NCI-H1105 (cell line): ENCODE measurements around the gene RPSA.
A peak's percentile ranks its signal among the peaks of the same experiment; 100 is the strongest.
"Not testable (repeated sequence)": the region's sequence is repeated elsewhere in the genome, so short reads cannot be mapped to it uniquely, and the experiment has no call there.

ENCODE experiments used
- DNase-seq: peaks from one replicate; lab custom pipeline; 2025; lab: John Stamatoyannopoulos, UW

The RPSA gene

DNA sequence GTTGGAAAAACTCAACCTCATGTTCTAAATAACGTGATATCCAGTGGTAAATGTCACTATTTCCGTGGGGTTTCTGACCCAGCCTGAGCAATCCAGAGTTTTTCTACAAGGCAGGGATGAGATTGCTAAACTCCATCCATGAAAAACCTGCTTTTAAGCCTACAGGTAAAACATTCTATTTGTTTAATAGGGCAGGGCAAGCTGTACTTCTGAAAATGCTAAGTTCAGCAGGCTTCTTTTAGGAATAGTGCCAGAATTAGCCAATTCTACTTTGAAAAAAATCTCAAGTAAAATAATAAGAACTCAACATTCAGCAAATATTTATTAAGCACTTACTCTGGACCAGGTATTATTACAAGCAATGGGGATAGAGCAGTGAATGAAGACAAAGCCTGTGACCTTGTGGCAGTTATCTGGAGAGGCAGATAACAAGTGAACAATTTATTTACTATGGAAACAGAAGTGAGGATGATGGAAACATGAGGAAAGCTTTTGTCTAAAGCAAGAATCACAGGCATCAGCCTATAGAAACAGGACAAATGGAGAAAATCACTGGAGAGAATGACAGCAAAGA is 13.3 kb downstream of the RPSA start:
- DNase-seq, result no peak

DNA sequence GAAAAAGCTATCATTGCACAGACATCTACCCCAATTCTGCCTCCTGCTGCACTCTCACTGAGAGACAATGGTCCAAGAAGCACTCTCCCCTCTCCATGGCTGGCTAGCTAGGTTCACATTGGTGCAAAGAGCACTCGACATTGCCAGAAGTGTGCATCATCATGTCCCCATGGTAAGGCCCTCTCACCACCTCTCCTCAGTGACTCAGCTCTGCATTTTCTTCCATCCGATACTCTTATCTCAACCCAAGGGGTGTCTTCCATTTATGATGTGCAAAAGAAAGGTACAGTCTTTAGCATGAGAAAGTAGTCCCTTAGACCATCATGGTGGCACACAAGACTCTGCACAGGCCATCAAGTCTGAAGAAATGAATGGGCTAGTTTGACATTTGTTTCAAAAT is 14.0 kb downstream of the RPSA start:
- no peak for DNase-seq

DNA sequence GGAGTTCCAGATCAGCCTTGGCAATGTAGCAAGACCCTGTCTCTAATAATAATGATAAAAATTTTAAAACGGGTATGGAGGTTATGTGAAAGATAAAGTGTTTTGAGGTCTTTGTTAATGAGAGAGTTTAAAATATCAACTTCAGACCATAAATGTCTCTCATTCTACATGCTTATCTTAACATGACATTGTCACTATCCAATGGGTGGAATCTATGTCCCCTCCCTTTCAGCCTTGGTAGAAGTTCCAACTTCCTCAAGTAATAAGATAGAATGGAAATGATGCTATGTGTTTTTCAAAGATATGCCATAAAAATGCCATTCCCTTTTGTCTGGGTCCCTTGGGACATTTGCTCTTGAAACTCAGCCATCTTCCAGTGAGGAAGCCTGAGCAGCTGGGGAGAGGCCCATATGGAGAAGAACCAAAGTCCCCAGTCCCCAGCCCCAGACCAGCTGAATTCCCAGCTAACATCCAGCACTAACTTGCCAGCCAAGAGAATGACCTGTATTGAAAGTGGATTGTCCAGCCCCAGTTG is 17.0 kb downstream of the RPSA start:
- no peak for DNase-seq

DNA sequence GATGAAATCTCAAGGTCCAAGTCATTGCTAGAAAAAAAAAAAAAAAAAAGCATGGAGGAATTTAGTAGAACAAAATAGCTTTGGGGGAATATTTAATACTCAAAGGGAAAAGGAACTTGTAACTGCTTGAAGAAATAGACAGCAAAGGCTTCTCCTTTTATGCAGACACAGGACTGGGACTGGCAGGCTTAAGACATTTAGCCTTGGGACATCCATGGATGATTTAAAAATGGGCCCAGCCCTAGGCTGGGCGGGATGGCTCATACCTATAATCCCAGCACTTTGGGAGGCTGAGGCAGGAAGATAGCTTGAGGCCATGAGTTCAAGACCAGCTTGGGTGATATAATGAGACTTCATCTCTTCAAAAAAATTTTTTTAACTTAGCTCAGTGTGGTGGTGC is 19.8 kb downstream of the RPSA start:
- DNase-seq, result no peak

DNA sequence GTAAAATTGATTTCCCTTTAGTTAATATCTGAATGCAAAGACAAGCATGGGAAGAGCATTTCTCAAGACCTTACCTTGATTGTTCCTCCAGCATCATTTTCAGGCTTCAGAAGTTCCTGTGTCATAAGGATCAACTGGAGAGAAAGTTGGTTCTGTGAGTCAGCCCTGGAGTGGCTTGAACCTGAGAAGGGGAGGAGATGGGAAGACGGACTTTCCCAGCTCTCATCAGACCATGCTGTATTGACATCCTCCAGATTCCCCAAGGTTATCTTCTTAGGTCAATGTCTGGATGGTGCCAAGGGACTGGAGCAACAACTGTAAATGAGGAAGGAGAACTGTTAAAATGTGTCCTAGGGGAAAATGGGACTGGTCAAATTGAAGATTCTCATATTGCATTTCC is 21.0 kb downstream of the RPSA start:
- DNase-seq, result no peak

DNA sequence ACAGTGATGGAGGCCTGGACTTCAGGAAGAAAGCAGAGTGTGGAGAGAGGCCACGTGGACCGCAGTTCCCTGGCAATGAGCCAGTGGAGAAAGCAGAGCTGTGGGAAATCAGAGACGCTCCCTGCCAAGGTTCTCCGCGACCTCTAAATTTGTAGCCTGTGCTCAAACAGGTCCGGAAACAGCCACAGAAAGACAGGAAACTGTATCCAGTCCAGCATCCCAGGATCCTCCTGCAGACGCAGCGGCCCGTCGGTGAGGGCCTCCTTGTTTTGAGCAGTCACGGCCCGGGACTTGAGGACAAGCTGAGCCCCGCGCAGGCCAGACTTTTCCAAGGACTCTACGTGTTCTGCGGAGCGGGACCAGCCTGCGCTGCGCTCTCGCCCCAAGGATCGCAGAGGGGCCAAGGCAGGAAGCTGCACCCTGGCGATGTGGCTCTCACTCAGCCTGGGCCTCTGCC is 22.3 kb downstream of the RPSA start:
- no peak for DNase-seq

DNA sequence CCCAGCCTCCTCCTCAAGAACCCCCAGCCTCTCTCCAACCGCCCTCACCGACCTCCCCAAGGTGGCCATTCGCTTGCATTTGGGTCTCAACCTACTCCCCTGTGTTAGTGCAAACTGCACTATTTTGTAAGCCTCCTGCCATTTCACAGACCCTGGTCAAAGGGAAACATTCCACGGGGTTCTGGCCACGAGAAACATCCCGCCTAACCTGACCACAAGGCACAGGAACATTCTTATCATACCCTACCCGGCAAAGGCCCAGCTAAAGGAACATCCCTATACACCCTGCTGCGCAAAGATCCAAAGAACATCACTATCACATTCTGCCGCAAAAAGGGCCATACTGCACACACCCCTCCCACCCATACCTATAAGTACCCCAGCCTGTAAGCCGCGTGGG is 22.9 kb downstream of the RPSA start:
- no peak for DNase-seq

DNA sequence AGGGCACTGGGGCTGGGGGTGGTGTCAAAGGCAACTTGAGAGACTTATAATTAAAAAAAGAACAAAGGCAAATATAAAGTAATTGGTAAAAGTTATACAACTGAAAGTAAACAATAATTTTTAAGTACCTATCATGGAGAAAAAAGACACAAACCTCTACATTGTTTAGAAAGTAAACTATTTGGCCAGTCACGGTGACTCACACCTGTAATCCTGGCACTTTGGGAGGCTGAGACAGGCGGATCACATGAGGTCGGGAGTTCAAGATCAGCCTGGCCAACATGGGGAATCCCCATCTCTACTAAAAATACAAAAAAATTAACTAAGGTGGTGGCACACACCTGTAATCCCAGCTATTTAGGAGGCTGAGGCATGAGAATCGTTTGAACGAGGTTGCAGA is 25.8 kb downstream of the RPSA start:
- no peak for DNase-seq

DNA sequence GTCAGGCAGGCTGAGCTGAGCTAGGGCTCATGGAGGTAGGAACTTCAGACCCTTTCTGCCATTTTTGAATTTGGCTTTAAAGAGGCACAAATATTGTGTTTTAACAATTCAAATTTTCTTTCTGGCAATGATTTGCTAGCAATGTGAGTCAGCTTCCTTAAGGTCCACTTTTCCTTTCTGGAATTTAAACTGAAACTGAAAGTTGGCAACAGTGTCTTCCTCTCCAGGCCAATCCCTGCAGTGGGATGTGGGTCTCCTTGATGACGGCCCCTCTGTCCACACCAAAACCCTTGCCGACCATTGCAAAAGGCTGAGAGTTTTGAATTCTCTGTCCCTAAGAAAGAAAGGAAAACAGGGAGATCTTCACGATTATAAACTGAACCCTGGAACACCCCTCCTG is 27.1 kb downstream of the RPSA start:
- DNase-seq, result no peak

DNA sequence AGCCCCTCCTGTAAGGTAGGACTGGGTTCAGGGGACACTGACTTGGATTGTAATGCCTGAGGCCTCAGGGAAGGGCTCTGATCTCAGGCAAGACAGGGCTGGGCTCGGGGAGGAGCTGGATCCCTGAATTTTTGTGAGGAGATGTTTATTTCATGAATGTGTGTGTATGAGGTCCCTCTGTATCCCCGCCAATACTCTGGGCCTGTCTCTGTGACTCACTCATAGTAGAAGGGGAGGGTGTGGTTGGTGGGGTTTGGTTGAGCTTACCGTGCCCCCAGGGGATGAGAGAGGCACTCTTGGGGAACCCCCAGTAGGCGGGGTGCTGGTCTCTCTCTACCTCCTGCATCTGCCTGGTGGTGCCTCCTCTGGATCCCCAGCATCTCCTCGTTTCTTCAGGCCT is 28.1 kb downstream of the RPSA start:
- no peak for DNase-seq

DNA sequence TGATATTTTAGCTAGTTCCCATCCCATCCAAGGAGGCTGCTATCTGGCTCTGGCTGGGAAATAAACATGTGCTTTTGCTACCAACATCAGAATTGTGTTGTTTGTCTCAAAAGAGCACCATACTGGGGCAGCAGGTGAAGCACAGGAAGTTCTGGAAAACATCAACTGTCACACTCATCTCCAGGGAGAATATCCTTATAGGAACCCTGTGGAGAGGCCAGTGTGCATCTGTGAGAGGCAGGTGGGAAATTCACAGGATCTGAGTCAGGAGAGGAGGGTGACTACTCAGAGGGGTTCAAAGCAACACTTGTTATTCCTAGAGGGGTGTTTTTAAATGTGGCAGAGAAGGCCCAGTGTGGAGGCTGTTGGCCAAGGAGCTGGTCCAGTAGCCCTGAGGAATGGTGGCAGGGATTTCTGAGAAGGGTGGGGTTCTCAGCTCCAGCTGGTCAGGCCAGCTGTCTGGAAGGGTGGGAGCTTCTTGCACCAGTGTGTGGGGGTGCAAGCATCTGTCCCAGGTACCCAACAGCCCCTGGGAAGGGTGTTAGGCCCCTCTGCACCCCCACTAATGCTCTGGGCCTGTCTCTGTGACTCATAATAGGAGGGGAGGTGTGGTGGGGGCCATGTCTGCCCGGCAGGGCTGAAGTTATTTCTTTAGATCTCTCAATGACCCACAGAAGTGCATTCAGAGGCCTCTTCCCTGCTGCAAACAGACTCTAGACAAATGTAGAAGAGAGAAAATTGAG is 28.7 kb downstream of the RPSA start:
- no peak for DNase-seq

DNA sequence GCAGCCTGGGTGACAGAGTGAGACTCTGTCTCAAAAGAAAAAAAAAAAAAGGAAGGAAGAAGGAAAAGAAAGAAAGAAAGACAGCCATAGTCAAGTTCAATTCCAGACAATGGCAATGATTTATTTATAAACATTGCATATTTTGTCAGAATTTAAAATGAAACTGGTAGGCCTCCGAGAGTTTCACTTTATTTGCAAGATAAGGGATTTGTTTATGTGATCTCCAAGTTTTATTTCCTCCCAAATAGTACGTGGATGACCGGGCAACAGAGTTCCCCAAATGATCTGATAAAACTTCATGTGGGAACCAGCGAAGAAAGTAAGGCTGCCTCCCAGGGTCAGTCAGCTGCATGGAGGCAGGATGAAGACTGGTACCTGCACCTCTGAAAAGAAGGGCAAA is 32.4 kb downstream of the RPSA start:
- no peak for DNase-seq

DNA sequence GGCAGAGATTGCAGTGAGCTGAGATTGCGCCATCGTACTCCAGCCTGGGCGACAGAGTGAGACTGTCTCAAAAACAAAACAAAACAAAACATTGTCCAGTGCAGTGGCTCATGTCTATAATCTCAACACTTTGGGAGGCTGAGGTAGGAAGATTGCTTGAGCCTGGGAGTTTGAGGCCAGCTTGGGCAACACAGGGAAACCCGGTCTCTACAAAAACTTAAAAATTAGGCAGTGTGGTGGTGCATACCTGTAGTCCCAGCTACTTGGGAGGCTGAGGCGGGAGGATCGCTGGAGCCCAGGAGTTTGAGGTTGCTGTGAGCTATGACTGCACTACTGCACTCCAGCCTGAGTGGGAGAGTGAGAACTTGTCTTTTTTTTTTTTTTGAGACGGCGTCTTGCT is 33.8 kb downstream of the RPSA start:
- no peak for DNase-seq

DNA sequence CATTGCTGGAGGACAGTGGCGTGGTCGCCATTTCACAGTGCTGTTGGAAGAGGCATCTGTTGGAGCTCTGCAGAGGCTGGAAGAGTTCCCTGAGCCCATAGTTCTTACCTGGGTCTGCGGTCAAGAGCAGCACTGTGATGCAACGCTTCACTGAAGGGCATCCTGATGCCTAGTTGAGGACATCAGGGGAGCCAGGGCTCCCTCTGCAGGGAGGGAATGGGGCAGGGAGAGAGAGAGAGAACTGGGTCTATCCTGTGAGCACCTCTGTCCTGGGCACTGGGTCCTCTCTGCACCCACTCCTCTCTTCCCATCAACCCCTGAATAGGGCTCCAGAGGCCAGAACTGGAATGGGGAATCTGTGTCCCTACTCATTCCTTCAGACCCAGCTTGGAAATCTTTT is 37.0 kb downstream of the RPSA start:
- no peak for DNase-seq

DNA sequence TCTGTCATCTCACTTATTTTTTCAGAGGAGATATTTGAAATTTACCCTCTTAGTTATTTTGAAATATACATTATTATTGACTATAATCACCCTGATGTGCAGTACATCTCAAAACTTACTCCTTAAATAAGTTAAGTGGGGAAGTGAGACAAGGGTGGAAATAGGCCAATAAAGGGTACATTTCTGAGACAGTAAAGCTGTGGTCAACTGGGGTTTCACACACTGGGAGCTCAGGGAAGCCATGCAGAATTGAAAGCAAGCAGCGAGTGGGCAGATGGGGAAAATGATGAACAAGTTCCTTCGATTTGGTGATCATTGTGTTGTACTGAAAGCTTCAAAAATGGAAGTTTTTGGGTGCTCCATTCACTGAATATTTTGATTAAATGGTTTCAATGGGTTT is 39.4 kb downstream of the RPSA start:
- no peak for DNase-seq

DNA sequence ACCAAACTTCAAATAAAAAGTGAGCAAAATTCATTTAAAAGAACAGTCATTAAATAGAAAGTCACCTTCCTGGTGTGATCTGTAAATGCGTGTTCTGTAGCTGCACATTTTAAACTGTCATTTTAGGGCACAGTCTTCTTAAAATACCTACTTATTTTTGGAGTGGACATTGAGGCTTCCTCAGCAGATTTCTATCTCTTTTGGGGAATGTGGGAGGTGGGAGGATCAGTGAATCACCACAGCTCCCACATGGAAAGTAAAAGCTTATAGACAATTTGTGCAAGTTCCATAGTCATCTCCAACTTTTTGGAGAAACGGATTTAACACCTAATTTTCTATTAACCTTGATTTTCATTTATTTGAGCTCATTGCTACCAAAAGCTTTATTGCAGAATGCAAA is 39.9 kb downstream of the RPSA start:
- DNase-seq, result no peak

DNA sequence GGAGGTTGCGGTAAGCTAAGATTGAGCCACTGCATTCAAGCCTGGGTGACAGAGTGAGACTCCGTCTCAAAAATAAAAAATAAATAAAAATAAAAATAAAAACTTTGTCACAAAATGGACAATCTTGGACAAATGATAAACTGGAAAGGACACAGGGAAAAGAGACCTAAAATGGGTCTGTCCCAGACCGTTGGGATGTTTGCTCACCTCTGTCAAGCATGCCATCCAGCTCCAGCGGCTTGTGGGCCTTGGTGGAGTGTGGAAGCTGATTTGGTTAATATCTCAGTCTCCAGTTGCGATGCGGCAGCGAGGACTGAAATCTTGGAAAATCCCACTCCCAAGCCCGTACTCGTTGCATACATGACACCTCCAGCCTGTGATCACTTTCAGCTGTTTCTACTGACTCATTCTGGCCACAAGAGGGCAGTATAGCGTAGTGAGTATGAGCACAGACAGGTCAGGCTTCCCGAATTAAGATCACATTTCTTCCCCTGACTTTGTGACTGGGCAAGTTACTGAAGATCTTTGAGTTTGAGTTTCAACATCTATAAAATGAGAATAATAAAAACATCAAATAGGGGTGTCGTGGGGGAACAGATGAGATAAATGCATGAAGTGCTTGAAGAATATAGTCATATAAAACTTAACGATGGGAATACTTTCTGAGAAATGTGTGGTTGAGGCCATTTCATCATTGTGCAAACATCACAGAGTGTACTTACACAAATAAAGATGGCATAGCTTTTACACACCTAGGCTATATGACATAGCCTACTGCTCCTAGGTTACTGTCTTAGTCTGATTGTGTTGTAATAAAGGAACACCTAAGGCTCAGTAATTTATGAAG is 41.3 kb downstream of the RPSA start:
- DNase-seq, result peak; percentile 57

DNA sequence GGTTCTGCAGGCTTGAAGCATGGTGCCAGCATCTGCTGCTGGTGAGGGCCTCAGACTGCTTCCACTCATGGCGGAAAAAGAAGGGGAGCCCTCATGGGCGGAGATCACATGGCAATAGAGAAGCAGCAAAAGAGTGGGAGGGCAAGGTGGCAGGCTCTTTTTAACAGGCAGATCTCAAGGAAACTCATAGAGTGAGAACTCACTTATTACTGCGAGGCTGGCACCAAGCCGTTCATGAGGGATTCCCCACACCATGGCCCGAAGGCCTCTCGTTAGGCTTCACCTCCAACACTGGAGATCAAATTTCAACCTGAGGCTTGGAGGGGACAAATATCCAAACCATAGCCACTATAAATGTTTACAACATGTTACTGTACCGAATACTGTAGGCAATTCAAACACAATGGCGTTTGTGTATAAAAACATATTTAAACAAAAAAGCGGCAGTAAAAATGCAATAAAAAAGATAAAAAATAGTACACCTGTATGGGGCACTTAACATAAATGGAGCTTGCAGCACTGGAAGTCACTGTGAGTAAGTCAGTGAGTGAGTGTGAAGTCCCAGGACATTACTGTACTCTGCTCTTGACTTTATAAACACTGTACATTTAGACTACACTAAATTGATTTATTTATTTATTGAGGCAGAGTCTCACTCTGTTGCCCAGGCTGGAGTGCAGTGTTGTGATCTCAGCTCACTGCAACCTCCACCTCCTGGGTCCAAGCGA is 42.1 kb downstream of the RPSA start:
- DNase-seq, result no peak

DNA sequence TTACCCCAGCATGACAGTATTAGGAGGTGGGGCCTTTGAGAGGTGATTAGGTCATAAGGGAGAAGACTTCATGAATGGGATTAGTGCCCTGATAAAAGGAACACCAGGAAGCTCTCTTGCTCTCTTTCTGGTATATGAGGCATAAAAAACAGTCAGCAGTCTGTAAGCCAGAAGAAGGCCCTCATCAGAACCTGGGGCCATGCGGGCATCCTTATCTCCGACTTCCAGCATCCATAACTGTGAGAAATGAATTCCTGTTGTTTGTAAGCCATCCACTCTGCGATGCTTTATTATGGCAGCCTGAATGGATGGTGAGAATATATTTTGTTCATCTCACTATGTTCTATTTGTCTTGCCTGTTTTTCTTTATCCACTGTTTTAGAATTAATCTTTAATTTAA is 43.3 kb downstream of the RPSA start:
- DNase-seq, result no peak

DNA sequence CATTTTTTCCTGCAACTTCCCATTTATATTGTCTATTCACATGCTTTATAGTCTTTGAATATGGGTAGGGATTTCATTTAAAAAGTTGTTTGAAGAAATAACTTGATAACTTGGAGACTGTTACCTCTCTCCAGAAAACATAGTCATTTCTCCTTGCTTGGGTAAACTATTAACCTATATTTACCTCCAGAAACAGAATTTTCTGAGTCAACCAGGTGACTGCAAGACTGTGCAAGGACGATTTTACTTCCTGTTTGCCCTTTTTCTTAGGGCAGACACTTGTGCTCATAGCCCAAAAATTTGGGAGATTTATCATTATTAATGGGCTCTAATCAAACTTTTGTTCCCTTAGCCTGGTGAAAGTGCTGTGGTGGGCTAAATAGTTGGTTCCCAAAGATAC is 46.6 kb downstream of the RPSA start:
- no peak for DNase-seq

DNA sequence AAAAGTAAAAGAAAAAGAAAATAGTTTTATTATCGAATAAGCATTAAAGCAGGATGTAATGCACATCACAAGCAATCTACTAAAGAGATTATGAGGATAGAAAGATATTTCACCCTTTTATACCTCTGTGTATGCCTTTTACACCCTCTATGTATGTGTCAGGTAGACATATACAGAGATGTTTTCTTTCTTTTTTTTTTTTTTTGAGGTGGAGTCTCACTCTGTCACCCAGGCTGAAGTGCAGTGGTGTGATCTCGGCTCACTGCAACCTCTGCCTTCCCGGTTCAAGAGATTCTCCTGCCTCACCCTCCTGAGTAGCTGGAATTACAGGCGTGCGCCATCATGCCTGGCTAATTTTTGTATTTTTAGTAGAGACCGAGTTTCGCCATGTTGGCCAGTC is 47.4 kb downstream of the RPSA start:
- DNase-seq, result not testable (repeated sequence)

DNA sequence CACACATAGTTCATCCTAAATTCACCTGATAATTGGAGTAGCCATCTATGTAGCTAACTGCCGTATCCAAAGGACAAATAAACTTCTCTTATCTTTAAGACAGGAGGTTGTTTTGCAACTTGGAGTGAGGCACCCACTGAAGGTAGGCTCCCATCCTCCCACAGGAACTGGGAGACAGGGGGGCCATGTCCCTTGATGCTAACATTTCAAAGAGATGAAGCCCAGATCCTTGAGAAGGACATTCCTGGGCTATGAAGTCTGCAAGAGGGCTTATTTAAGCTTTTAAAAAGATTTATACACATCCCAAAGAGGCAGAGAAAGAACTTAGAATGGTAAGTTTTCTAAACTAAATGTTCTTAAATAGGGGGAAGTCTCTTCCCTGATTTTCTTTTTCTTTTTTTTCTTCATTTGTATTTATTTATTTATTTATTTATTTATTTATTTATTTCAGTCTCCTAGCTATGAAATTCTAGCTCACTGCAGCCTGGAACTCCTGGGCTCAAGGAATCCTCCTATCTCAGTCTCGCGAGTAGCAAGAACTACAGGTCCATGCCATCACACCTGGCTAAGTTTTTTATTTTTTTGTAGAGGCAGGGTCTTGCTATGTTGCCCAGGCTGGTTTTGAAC is 48.2 kb downstream of the RPSA start:
- DNase-seq, result no peak
